NB4 (cell line): ENCODE data around the gene EDEM3.

Experiments used
- MYC ChIP-seq: IDR thresholded peaks from 2 replicates; pipeline ENCODE4 v1.6.1; 2011; ENCODE audit warnings: low read depth, low read length
- POLR2A ChIP-seq: IDR thresholded peaks from 2 replicates; pipeline ENCODE4 v1.6.1; 2011; ENCODE audit warnings: mild to moderate bottlenecking; ENCODE audit not compliant: insufficient read length; ENCODE audit errors: extremely low read depth
- TF ChIP-seq, protein P1 (sequence below): IDR thresholded peaks from one replicate; pipeline ENCODE4 v1.5.1; 2012; ENCODE audit warnings: low read depth, low read length
- TF ChIP-seq, protein P2 (sequence below): IDR thresholded peaks from 2 replicates; pipeline ENCODE4 v1.6.1; 2011; ENCODE audit warnings: low read depth, low read length

DNA sequence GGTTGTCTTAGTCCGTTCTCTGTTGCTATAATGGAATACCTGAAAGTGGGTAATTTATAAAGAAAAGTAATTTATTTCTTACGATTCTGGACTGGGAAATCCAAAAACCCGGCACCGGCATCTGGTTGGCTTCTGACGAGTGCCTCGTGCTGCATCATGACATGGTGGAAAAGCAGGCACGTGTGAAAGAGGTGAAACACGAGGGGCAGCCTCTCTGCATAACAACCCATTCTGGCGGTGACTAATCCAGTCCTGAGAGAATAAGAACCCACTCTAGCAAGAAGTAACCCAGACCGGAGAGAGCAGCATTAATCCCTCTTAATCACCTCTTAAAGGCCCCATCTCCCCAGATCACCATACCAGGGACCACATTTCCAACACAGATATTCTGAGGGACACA lies 2.7 kb upstream of the EDEM3 start:
- TF ChIP-seq, protein P1, sequence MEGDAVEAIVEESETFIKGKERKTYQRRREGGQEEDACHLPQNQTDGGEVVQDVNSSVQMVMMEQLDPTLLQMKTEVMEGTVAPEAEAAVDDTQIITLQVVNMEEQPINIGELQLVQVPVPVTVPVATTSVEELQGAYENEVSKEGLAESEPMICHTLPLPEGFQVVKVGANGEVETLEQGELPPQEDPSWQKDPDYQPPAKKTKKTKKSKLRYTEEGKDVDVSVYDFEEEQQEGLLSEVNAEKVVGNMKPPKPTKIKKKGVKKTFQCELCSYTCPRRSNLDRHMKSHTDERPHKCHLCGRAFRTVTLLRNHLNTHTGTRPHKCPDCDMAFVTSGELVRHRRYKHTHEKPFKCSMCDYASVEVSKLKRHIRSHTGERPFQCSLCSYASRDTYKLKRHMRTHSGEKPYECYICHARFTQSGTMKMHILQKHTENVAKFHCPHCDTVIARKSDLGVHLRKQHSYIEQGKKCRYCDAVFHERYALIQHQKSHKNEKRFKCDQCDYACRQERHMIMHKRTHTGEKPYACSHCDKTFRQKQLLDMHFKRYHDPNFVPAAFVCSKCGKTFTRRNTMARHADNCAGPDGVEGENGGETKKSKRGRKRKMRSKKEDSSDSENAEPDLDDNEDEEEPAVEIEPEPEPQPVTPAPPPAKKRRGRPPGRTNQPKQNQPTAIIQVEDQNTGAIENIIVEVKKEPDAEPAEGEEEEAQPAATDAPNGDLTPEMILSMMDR: no peak
- TF ChIP-seq POLR2A: no peak
- TF ChIP-seq, protein P2, sequence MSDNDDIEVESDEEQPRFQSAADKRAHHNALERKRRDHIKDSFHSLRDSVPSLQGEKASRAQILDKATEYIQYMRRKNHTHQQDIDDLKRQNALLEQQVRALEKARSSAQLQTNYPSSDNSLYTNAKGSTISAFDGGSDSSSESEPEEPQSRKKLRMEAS: no peak
- no peak for TF ChIP-seq MYC
